Peyer's patch (tissue), 4 donors: Measurements from ENCODE around the gene NDST4. TPM values are rescaled to one million over a fixed set of nuclear protein-coding genes. Genes with fewer than 3 reads are reported as not detected.

ENCODE experiments used
- DNase-seq, 3 donors: peaks; one replicate each; pipeline ENCODE4 v3.0.0-alpha.2; 2017 to 2019
- H3K27ac ChIP-seq, 4 donors: fragments of 200-600 bp; sonication (generic); one replicate each; pipeline ENCODE4 v1.5.1; 2016 to 2019
- H3K27me3 ChIP-seq, 2 donors: fragments of 200-600 bp; sonication (generic); one replicate each; pipeline ENCODE4 v1.5.1; 2019
- H3K36me3 ChIP-seq, 3 donors: fragments of 200-600 bp; sonication (generic); one replicate each; pipeline ENCODE4 v1.5.1; 2016 to 2019
- H3K4me1 ChIP-seq, 4 donors: fragments of 200-600 bp; sonication (generic); one replicate each; pipeline ENCODE4 v1.5.1; 2016 to 2019
- H3K4me3 ChIP-seq, 4 donors: fragments of 200-600 bp; sonication (generic); 1 replicate in 3 of 4; 2 replicates in 1 of 4; pipeline ENCODE4 v1.5.1; 2016 to 2019; ENCODE audit warnings: mild to moderate bottlenecking in 1 of 4
- H3K9me3 ChIP-seq, 4 donors: fragments of 200-600 bp; sonication (generic); one replicate each; pipeline ENCODE4 v1.5.1; 2016 to 2019; ENCODE audit warnings: mild to moderate bottlenecking in 1 of 4
- CTCF ChIP-seq, 6 experiments: fragments of 450-650 bp in 4 of 6; fragments of 200-600 bp in 2 of 6; sonication (generic) in 1 of 6; IDR thresholded peaks; one replicate each; pipeline ENCODE4 v1.5.1; 2017 to 2019; ENCODE audit warnings: antibody characterized with exemption in 6 of 6, mild to moderate bottlenecking in 3 of 6, moderate library complexity in 1 of 6
- POLR2A ChIP-seq, 2 donors: fragments of 450-650 bp; IDR thresholded peaks; one replicate each; pipeline ENCODE4 v1.5.1; 2017; ENCODE audit warnings: antibody characterized with exemption in 2 of 2, mild to moderate bottlenecking in 2 of 2, moderate library complexity in 2 of 2
- total RNA-seq, 4 donors: library from RNA; depleted of rRNA; stranded (reverse); fragments of >200 nt; gene quantifications; one replicate each; pipeline ENCODE4 v1.1.0, GENCODE V29; 2016

NDST4 gene
- total RNA-seq, 4 donors from 2014 or later: not detected

GRCh38 chr4:115152081-115152480 is 38.7 kb upstream of the NDST4 start:
- Histone ChIP-seq H3K27me3 (no peaks in the 10 kb centered on the region), H3K27ac (no peak overlapping the region), H3K4me3 (no peak overlapping the region), H3K9me3 (no peaks in the 10 kb centered on the region), H3K4me1 (no peaks in the 10 kb centered on the region), H3K36me3 (no peaks in the 10 kb centered on the region)
- no peak for TF ChIP-seq POLR2A (IDR thresholded peaks at IDR 0.05)
- no peak for TF ChIP-seq CTCF (IDR thresholded peaks at IDR 0.05)
- no peak for DNase-seq

- Histone ChIP-seq H3K36me3 (no peaks in the 10 kb centered on the region), H3K27ac (no peak overlapping the region), H3K4me3 (no peak overlapping the region), H3K9me3 (no peaks in the 10 kb centered on the region), H3K27me3 (no peaks in the 10 kb centered on the region), H3K4me1 (no peaks in the 10 kb centered on the region)
- no peak for DNase-seq
- TF ChIP-seq CTCF (IDR thresholded peaks at IDR 0.05) (no peak), POLR2A (IDR thresholded peaks at IDR 0.05) (no peak)
Measured at GRCh38 chr4:115149106-115149505, 35.7 kb upstream of the NDST4 start.

DNA sequence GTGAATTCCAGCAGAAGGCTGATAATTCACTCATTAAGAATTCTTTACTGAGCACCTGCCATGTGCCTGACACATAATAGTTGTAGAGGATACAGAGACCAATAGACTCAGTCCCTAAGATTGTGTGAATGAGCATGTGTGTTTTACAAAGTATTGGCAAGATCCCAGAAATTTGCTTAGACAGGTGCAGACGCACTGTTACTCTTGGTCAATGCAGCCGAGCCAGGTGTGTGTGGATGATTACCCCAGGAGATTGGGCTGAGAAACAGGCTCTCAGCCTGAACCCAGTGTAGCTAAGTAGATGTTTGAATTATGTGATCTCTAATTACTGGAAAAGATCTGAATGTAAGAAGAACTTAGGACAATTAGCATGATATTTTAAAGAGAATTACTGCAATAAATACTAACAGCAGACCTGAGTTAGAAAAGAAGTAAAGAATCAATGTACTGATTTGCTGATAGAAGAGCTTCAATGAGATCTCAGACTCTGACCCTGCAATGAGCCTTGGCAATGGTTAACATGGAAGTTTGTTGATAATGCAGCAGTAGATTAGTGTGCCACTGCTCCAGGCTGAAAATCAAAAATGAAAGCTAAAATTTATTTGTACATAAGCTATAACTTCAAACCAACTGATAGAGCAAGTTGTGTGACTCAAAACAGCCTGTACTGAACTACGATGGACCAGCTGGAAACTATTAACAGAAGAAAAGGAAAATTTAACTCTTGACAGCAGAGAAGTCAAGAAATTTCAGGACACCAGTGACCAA is 32.2 kb upstream of the NDST4 start:
- TF ChIP-seq POLR2A (IDR thresholded peaks at IDR 0.05) (no peak), CTCF (IDR thresholded peaks at IDR 0.05) (no peak)
- Histone ChIP-seq H3K4me1 (no peaks in the 10 kb centered on the region), H3K36me3 (no peaks in the 10 kb centered on the region), H3K4me3 (peak overlapping the region in 1 of 4 donors; percentile 21), H3K27me3 (no peaks in the 10 kb centered on the region), H3K9me3 (no peaks in the 10 kb centered on the region), H3K27ac (no peak overlapping the region)
- DNase-seq: no peak

- H3K9me3 ChIP-seq: no peaks in the 10 kb centered on the region
- H3K4me3 ChIP-seq: no peak overlapping the region
- no peak overlapping the region for H3K27ac ChIP-seq
- H3K4me1 ChIP-seq: no peaks in the 10 kb centered on the region
- no peak for DNase-seq
- H3K36me3 ChIP-seq: no peaks in the 10 kb centered on the region
- TF ChIP-seq CTCF (IDR thresholded peaks at IDR 0.05): no peak
- no peak for TF ChIP-seq POLR2A (IDR thresholded peaks at IDR 0.05)
- H3K27me3 ChIP-seq: no peaks in the 10 kb centered on the region
Measured at GRCh38 chr4:115128037-115128436, 14.6 kb upstream of the NDST4 start.

GRCh38 chr4:115126491-115126890 is 13.1 kb upstream of the NDST4 start:
- H3K4me3 ChIP-seq: no peak overlapping the region
- TF ChIP-seq CTCF (IDR thresholded peaks at IDR 0.05) (no peak), POLR2A (IDR thresholded peaks at IDR 0.05) (no peak)
- DNase-seq: no peak

More at GRCh38 chr4:115126491-115126890, 13.1 kb upstream of the NDST4 start:
- no peak overlapping the region for H3K27ac ChIP-seq
- H3K4me1 ChIP-seq: no peaks in the 10 kb centered on the region
- no peaks in the 10 kb centered on the region for H3K27me3 ChIP-seq
- no peaks in the 10 kb centered on the region for H3K9me3 ChIP-seq
- no peaks in the 10 kb centered on the region for H3K36me3 ChIP-seq
